HCT116 (cell line): ENCODE measurements around the gene GALNT5.

Source experiments
- CTCF ChIP-seq, 3 experiments: fragments of 200-600 bp in 1 of 3; sonication (generic) in 1 of 3; IDR thresholded peaks in 2 of 3; conservative IDR thresholded peaks in 1 of 3; 2 replicates each; pipeline ENCODE4 v1.5.1; 2012 to 2017; ENCODE audit warnings: low read depth in 2 of 3, low read length in 2 of 3, antibody characterized with exemption in 1 of 3, borderline replicate concordance in 1 of 3, control low read depth in 1 of 3, mild to moderate bottlenecking in 1 of 3, mixed read lengths in 1 of 3, mixed run types in 1 of 3, moderate library complexity in 1 of 3; ENCODE audit not compliant: insufficient read depth in 1 of 3
- EZH2 ChIP-seq: fragments of 200-600 bp; sonication (generic); IDR thresholded peaks from 2 replicates; pipeline ENCODE4 v1.6.1; 2017; ENCODE audit warnings: antibody characterized with exemption, mixed run types
- MAX ChIP-seq: IDR thresholded peaks from 2 replicates; pipeline ENCODE4 v1.6.1; 2012
- POLR2A ChIP-seq: IDR thresholded peaks from 2 replicates; pipeline ENCODE4 v1.7.0; 2011; ENCODE audit warnings: borderline replicate concordance; ENCODE audit not compliant: insufficient read depth, insufficient read length; ENCODE audit errors: extremely low read depth
- POLR2AphosphoS5 ChIP-seq: IDR thresholded peaks from 2 replicates; pipeline ENCODE4 v1.6.1; 2011; ENCODE audit warnings: mild to moderate bottlenecking, low read depth, low read length, moderate library complexity
- RAD21 ChIP-seq: IDR thresholded peaks from 2 replicates; pipeline ENCODE4 v1.6.1; 2012; ENCODE audit warnings: low read depth, mild to moderate bottlenecking
- SP1 ChIP-seq: IDR thresholded peaks from 2 replicates; pipeline ENCODE4 v1.6.1; 2012; ENCODE audit warnings: low read depth
- YY1 ChIP-seq: IDR thresholded peaks from 2 replicates; pipeline ENCODE4 v1.6.1; 2011; ENCODE audit warnings: low read length, low read depth, moderate library complexity, mild to moderate bottlenecking; ENCODE audit not compliant: insufficient replicate concordance; ENCODE audit errors: extremely low read depth
- ZBTB33 ChIP-seq: IDR thresholded peaks from 2 replicates; pipeline ENCODE4 v1.6.1; 2011; ENCODE audit warnings: mild to moderate bottlenecking, low read length, moderate library complexity; ENCODE audit not compliant: insufficient replicate concordance; ENCODE audit errors: extremely low read depth
- ZFX ChIP-seq: fragments of 450-650 bp; IDR thresholded peaks from 2 replicates; pipeline ENCODE4 v1.6.1; 2017

- no peak for TF ChIP-seq ZFX
- no peak for TF ChIP-seq POLR2A
- TF ChIP-seq MAX = no peak
- no peak for TF ChIP-seq POLR2AphosphoS5
- TF ChIP-seq CTCF (IDR thresholded peaks at IDR 0.05 in 2 of 3, conservative IDR thresholded peaks at IDR 0.05 in 1 of 3; ENCODE audit: borderline replicate concordance in 1 of 3, insufficient read depth in 1 of 3, low read depth in 2 of 3, low read length in 2 of 3) = no peak
- no peak for TF ChIP-seq YY1
- TF ChIP-seq SP1 = no peak
- TF ChIP-seq EZH2 = no peak
- no peak for TF ChIP-seq RAD21
- no peak for TF ChIP-seq ZBTB33
These were observed 90.9 kb downstream of the GALNT5 start for GRCh38 chr2:157348291-157348921.
